Astrocyte of the cerebellum (primary cell): ENCODE results near the gene CTSH.
"Not testable (repeated sequence)": the region's sequence is repeated elsewhere in the genome, so short reads cannot be mapped to it uniquely, and the experiment has no call there.

ENCODE experiments used
- DNase-seq: peaks from one replicate; pipeline ENCODE4 v3.0.0-alpha.2; 2011; ENCODE audit warnings: low read depth
- H3K4me3 ChIP-seq: 2 replicates; pipeline ENCODE4 v1.5.1; 2011; ENCODE audit warnings: mild to moderate bottlenecking, low read depth, low read length, moderate library complexity
- in situ Hi-C: cut with HindIII; loops from 2 replicates; pipeline ENCODE4 v1.10.0; 2017; ENCODE audit warnings: low sequenced_read_pairs
- TF ChIP-seq, protein P1 (sequence below): IDR thresholded peaks from 2 replicates; pipeline ENCODE4 v1.5.1; 2012; ENCODE audit warnings: low read length, low read depth, moderate library complexity, mild to moderate bottlenecking; ENCODE audit errors: missing control alignments

The CTSH gene

DNA sequence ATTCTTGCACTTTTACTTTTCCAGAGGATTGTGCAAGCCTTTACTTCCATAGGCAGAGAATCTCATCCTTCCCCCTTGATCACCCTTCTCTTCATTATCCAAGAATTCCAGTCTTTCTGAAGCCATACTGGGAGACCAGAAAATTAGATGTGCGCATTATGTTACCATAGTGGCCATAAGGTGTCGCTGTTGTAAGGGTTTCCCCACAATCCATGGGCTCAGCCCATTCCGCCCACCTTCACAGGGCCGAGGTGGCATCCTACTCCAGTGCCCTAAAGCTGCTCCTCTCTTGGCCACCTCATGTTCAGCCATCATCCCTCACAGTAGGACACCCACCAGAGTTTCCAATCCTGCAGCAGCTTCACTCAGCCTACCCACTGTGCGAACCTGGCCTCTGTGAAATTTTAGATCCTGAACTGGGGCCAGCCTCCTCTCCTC is 35.0 kb downstream of the CTSH start:
- no peak overlapping the region for H3K4me3 ChIP-seq
- DNase-seq = no peak
- TF ChIP-seq, protein P1, sequence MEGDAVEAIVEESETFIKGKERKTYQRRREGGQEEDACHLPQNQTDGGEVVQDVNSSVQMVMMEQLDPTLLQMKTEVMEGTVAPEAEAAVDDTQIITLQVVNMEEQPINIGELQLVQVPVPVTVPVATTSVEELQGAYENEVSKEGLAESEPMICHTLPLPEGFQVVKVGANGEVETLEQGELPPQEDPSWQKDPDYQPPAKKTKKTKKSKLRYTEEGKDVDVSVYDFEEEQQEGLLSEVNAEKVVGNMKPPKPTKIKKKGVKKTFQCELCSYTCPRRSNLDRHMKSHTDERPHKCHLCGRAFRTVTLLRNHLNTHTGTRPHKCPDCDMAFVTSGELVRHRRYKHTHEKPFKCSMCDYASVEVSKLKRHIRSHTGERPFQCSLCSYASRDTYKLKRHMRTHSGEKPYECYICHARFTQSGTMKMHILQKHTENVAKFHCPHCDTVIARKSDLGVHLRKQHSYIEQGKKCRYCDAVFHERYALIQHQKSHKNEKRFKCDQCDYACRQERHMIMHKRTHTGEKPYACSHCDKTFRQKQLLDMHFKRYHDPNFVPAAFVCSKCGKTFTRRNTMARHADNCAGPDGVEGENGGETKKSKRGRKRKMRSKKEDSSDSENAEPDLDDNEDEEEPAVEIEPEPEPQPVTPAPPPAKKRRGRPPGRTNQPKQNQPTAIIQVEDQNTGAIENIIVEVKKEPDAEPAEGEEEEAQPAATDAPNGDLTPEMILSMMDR = peak; percentile 69
- in situ Hi-C loops = no loop called here

DNA sequence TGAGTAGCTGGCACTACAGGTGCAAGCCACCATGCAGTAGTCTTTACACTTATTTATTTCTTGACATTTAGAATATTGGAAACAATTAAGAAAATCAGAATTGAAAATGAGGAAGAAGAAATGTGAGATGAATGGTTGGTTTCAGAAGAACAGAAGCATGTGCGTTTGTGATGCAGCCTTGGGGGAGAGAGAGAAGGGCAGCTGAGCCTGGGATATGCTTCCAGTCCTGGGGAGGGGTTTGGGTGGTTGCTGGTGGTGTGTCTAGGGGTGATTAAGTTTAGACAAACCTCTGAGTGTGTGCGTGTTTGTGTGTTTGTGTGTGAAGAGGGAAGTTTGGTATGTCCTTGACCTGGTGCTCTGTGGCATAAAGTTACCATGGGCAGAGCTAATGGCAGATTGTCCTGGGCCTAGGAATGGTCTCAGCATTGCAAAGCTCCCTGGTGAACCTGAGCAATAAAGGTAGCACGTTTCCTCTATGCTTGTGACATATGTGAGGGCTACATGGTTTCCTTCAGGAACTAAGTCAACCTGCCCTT is 35.6 kb downstream of the CTSH start:
- TF ChIP-seq, protein P1 = no peak
- no peak for DNase-seq
- in situ Hi-C loops = no loop called here
- no peak overlapping the region for H3K4me3 ChIP-seq

DNA sequence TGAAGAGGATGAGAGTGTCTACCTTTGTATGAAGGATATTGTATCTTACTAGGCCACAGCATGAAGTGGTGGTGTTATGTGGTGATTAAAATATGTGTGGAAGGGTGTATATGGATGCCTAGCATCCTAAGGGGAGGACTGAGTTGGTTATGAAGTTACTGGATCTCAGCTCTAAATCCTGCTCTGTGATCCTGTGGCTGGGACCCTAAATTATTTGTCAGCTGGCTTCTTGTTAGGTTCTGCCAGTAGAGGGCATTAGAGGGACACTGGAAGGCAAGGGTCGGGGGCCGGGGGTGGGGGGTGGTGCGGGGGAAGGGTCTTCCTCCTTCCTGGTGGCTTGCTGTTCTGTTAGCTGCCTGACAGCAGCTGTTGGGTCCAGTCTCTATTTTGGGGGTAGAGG is 37.3 kb downstream of the CTSH start:
- TF ChIP-seq, protein P1 = peak; percentile 10
- in situ Hi-C loops = no loop called here
- DNase-seq = no peak
- H3K4me3 ChIP-seq = no peak overlapping the region

DNA sequence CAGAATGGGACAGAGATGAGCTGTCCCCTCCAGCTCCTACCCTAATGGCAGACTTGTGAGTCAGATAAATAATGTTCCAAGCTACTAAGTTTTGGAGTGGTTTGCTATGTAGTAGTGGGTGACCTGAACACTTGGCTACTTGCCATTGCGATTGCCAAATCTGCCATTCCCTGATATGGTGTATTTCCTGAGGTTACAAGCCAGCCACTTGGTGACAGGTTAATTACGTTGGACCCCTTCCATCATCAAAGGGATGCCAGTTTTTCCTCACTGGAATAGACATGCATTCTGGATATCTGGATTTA is 38.6 kb downstream of the CTSH start:
- in situ Hi-C loops = no loop called here
- TF ChIP-seq, protein P1 = no peak
- no peak for DNase-seq
- no peak overlapping the region for H3K4me3 ChIP-seq

DNA sequence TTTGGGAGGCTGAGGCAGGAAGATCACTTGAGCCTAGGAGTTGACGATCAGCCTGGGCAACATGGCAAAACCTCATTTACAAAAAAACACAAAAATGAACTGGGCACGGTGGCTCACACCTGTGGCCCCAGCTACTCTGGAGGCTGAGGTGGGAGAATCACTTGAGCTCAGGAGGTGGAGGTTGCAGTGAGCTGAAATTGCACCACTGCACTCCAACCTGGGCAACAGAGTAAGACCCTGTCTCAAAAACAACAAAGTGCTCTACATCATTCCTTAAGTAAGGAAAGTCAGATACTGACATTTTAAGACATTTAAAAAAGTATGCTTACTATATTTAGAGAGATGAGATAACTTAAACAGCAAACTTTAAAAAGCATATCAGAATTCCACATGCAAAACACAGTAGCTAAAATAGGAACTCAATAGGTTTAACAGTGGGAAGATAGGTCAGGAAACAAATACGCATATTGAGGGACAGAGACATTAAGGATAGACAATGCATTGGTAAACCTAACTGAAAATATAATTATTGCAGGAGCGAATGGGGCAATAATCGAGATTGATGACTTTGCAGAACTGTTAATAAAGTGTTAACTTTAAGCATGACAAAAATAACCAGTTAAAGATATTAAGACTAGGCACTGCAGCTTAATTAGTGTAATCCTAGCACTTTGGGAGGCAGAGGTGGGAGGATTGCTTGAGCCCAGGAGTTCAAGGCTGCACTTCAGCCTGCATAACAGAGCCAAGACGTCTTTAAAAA is 40.1 kb downstream of the CTSH start:
- no peak overlapping the region for H3K4me3 ChIP-seq
- no peak for DNase-seq
- TF ChIP-seq, protein P1 = no peak
- in situ Hi-C loops = no loop called here

DNA sequence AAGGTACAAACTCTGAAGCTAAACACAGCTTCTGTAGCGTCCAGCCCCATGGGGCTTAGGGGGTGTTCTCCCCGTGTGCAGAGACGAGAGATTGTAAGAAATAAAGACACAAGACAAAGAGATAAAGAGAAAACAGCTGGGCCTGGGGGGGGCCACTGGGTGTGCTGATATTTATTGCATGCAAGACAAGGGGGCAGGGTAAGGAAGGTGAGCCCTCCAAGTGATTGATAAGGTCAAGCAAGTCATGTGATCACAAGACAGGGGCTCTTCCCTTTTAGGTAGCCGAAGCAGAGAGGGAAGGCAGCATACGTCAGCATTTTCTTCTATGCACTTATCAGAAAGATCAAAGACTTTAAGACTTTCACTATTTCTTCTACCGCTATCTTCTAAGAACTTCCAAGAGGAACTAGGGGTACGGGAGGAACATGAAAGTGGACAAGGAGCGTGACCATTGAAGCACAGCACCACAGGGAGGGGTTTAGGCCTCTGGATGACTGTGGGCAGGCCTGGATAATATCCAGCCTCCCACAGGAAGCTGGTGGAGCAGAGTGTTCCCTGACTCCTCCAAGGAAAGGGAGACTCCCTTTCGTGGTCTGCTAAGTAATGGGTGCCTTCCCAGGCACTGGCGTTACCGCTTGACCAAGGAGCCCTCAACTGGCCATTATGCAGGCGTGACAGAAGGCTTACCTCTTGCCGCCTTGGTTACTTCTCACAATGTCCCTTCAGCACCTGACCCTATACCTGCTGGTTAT is 42.4 kb downstream of the CTSH start:
- in situ Hi-C loops, DNase-seq, H3K4me3 ChIP-seq: not testable (repeated sequence)

DNA sequence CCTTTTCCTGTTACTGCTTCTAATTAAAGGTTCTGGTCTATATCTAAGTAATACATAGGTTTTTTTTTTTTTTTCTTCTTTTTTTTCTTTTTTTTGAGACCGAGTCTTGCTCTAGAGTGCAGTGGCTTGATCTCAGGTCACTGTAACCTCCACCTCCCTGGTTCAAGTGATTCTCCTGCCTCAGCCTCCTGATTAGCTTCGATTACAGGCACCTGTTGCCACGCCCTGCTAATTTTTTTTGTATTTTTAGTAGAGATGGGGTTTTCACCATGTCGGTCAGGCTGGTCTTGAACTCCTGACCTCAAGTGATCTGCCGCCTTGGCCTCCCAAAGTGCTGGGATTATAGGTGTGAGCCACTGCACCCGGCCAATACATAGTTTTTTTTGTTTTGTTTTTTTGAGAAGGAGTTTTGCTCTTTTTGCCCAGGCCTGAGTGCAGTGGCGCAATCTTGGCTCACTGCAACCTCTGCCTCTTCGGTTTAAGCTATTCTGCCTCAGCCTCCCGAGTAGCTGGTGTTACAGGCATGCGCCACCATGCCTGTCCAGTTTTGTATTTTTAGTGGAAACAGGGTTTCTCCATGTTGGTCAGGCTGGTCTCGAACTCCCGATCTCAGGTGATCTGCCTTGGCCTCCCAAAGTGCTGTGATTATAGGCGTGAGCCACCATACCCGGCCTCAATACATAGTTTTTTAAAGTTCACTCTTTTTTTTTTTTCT is 43.9 kb downstream of the CTSH start:
- in situ Hi-C loops, H3K4me3 ChIP-seq, DNase-seq: not testable (repeated sequence)
